Prostate gland (tissue), 2 donors: ENCODE measurements around the gene FBXL19. TPM values are rescaled to one million over a fixed set of nuclear protein-coding genes. Genes with fewer than 3 reads are reported as not detected.
"Not testable (repeated sequence)": the region's sequence is repeated elsewhere in the genome, so short reads cannot be mapped to it uniquely, and the experiment has no call there.

ENCODE experiments used
- DNase-seq: peaks from one replicate; pipeline ENCODE4 v3.0.0-alpha.2; 2019; ENCODE audit warnings: low spot score
- H3K27ac ChIP-seq, 2 donors: fragments of 200-600 bp; sonication (generic); 2 replicates each; pipeline ENCODE4 v1.5.1; 2017 to 2019
- H3K27me3 ChIP-seq: fragments of 200-600 bp; sonication (generic); replicated peaks from 2 replicates; pipeline ENCODE4 v1.5.1; 2019; ENCODE audit not compliant: insufficient read depth
- H3K36me3 ChIP-seq, 2 donors: fragments of 200-600 bp; sonication (generic); 1 replicate in 1 of 2; 2 replicates in 1 of 2; pipeline versions ENCODE4 v1.5.1 to v1.8.1; 2017 to 2019
- H3K4me1 ChIP-seq: fragments of 200-600 bp; sonication (generic); replicated peaks from 2 replicates; pipeline ENCODE4 v1.5.1; 2019
- H3K4me3 ChIP-seq, 2 donors: fragments of 200-600 bp; sonication (generic); 2 replicates each; pipeline ENCODE4 v1.5.1; 2017 to 2019
- H3K9me3 ChIP-seq: fragments of 200-600 bp; sonication (generic); 2 replicates; pipeline ENCODE4 v1.5.1; 2017
- CTCF ChIP-seq, 4 experiments: fragments of 200-600 bp in 2 of 4; fragments of 450-650 bp in 2 of 4; sonication (generic) in 2 of 4; IDR thresholded peaks; 1 replicate in 3 of 4; 2 replicates in 1 of 4; pipeline ENCODE4 v1.5.1; 2016 to 2019; ENCODE audit warnings: antibody characterized with exemption in 4 of 4, mild to moderate bottlenecking in 2 of 4, moderate library complexity in 2 of 4
- POLR2A ChIP-seq: fragments of 450-650 bp; IDR thresholded peaks from one replicate; pipeline ENCODE4 v1.6.1; 2016; ENCODE audit warnings: antibody characterized with exemption, mild to moderate bottlenecking
- POLR2AphosphoS5 ChIP-seq: sonication (generic); formaldehyde crosslinking; IDR thresholded peaks from one replicate; pipeline ENCODE4 v1.6.1; 2017; ENCODE audit warnings: antibody characterized with exemption
- WGBS: methylation state at CpG from one replicate; pipeline ENCODE4 v1.1.5; 2018; 5-methylcytosine and 5-hydroxymethylcytosine counted together
- intact Hi-C: fragments of 100-400 bp; cut with DNase I; formaldehyde crosslinking; loops from one replicate; pipeline ENCODE4 v1.14.2; 2022
- total RNA-seq, 2 donors: library from RNA; depleted of rRNA; stranded (reverse); fragments of >200 nt; gene quantifications; one replicate each; pipeline ENCODE4 v1.1.0, GENCODE V29; 2016

FBXL19 gene
- total RNA-seq, 2 donors from 2014 or later = 23.5 to 125 TPM

DNA sequence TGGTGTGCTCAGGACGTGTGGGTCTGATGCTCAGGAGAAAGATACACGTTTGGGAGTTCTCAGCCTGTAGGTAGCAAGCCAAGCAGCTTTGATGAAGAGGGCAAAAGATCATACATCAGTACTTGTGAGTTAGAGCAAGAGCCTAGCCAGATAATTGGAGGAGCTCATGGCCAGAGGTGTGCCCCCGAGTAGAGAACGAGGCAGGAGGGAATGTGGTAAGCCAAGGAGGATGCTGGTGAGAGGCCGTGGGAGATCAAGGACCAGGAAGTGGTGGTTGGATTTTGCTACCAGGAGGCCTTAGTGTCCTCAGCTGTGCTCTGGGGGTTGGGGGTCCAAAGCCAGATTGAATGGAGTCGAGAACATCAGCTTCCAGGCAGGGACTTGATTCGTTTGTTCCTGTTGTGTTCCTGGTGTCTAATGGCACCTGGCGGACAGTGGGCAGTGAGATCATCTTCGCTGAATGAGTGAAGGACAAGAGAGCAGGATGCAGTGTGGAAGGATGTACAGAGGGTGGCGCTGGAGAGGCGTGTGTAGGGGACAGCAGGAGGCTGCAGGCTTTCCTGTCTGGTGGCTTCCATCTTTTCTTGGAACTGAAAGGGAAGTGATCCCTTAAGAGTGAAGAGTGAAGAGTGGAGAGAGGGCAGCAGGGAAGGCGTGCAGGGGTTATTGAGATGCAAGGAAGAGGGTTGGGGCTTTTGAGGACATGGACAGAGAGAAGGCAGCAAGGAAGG lies 11.6 kb downstream of the FBXL19 start:
- WGBS = 60% methylated on average over 12 of the region's 12 CpGs
- intact Hi-C loops = no loop called here
- DNase-seq = no peak
- Histone ChIP-seq H3K27me3 (no peaks in the 10 kb centered on the region), H3K4me1 (no peaks in the 10 kb centered on the region), H3K27ac (no peak overlapping the region), H3K9me3 (no peaks in the 10 kb centered on the region), H3K36me3 (peaks cover 0 to 5% of the 10 kb centered on the region in 2 donors), H3K4me3 (no peak overlapping the region)
- TF ChIP-seq POLR2A (no peak), CTCF (IDR thresholded peaks at IDR 0.05) (peak in 3 of 4 experiments; percentile 19 to 41 (median 25)), POLR2AphosphoS5 (no peak)

GRCh38 chr16:30937692-30938091 lies 14.3 kb downstream of the FBXL19 start:
- no peak for DNase-seq

GRCh38 chr16:30939571-30939970 lies 16.2 kb downstream of the FBXL19 start:
- H3K9me3 ChIP-seq, H3K27me3 ChIP-seq, intact Hi-C loops, DNase-seq, H3K27ac ChIP-seq, H3K4me1 ChIP-seq, H3K4me3 ChIP-seq, H3K36me3 ChIP-seq: not testable (repeated sequence)
- 91% methylated on average over 8 of the region's 8 CpGs for WGBS

More at GRCh38 chr16:30937692-30938091, 14.3 kb downstream of the FBXL19 start:
- no peaks in the 10 kb centered on the region for H3K4me1 ChIP-seq
- no peak for TF ChIP-seq POLR2AphosphoS5
- TF ChIP-seq CTCF (IDR thresholded peaks at IDR 0.05) = no peak
- TF ChIP-seq POLR2A = no peak
- intact Hi-C loops = no loop called here
- no peak overlapping the region for H3K4me3 ChIP-seq
- H3K27ac ChIP-seq = no peak overlapping the region
- no peaks in the 10 kb centered on the region for H3K27me3 ChIP-seq
- H3K36me3 ChIP-seq = no peaks in the 10 kb centered on the region
- H3K9me3 ChIP-seq = no peaks in the 10 kb centered on the region
- 67% methylated on average over 5 of the region's 5 CpGs for WGBS

DNA sequence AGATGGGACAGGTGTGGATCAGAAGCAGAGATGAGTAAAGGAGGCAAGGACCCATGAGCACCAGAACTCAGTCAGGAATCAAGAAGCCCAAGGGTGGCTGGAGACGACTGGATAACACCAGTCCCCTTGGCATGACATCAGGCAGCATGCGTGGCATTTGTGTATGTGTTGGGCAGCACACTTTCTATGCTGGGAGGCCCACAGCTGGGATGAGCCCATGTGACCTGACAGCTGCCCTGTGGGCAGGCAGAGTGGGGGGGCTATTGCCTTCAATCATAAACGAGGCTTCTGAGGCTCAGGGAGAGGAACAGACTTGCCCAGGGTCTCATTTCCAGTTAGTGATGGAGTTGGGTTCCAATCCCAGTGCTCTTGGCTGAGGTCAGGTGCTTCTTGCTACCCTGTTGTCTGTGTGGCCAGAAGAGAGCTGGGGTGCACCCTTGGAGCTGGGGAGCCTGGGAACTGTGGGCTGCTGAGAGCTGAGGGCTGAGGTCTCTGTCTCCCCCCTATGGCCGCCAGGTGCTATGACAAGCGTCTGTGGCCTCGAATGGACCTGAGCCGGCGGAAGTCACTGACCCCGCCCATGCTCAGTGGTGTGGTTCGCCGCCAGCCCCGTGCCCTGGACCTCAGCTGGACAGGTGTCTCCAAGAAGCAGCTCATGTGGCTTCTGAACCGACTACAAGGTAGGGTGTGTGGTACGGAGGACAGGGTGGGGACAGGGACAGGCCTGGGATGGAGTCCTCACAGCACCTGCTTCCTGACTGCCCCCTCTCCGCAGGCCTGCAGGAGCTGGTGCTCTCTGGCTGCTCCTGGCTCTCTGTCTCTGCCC lies 18.4 kb downstream of the FBXL19 start:
- TF ChIP-seq POLR2AphosphoS5 = peak; percentile 7
- no peak for TF ChIP-seq POLR2A
- TF ChIP-seq CTCF (IDR thresholded peaks at IDR 0.05) = peak; percentile 33 to 85 (median 68)
- intact Hi-C loops = no loop called here
- Histone ChIP-seq H3K4me1 (no peaks in the 10 kb centered on the region), H3K27me3 (no peaks in the 10 kb centered on the region), H3K27ac (no peak overlapping the region), H3K9me3 (no peaks in the 10 kb centered on the region), H3K4me3 (no peak overlapping the region), H3K36me3 (no peaks in the 10 kb centered on the region)
- WGBS = 21% methylated on average over 15 of the region's 15 CpGs
- peak; percentile 61 for DNase-seq

DNA sequence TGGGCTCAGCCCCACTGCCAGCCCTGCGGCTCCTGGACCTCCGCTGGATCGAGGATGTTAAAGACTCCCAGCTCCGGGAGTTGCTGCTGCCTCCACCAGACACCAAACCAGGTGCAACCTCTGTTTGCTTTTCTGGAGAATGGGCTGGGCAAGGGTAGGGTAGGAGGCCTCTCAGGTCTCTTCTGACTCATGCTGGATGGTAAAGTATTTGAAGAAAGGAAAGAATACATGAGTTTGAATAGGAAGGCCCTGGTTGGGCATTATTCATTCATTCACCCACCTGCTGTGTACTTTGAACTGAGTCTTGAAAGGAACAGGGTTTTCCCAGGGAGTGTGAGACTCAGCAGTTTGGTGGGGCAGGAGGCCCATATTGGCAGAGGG lies 19.0 kb downstream of the FBXL19 start:
- Histone ChIP-seq H3K27ac (no peak overlapping the region), H3K4me1 (no peaks in the 10 kb centered on the region), H3K27me3 (no peaks in the 10 kb centered on the region), H3K4me3 (no peak overlapping the region), H3K36me3 (no peaks in the 10 kb centered on the region), H3K9me3 (no peaks in the 10 kb centered on the region)
- 75% methylated on average over 4 of the region's 4 CpGs for whole genome bisulfite sequencing
- intact Hi-C loops = no loop called here
- DNase-seq = no peak
- TF ChIP-seq POLR2AphosphoS5 (no peak), POLR2A (no peak), CTCF (IDR thresholded peaks at IDR 0.05) (no peak)
